Measurements from ENCODE around the gene ZNF175. TPM values are rescaled to one million over a fixed set of nuclear protein-coding genes. Genes with fewer than 3 reads are reported as not detected.
A peak's percentile ranks its signal among the peaks of the same experiment; 100 is the strongest.

The ZNF175 gene
- total RNA-seq, 1 donor from 2014 or later = 7.4 TPM

DNA sequence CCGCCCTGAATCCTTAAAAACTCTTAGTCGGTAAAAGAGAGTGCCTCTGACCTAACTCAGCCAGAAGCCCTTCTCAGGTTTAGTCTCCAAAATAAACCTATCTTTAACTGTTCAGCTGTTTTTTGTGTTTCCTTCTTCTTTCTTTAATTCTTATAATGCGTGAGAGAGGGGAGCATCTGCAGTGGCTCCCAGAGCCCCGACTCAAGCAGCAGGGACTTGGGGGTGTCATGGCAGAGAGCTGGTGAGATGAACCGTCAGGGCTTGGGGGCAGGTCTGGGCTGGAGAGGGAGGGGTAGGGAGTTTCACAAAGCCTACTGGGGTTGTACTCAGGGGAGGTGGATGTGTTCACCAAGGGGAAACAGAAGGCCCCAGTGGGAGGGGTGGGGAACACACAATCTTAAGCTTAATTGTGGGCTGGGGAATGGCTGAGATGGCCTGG is 22.9 kb upstream of the ZNF175 start:
- DNase-seq (ENCODE audit: missing footprints) = no peak
- no peak for ATAC-seq
- intact Hi-C loops (cut with DNase I) = no loop called here

DNA sequence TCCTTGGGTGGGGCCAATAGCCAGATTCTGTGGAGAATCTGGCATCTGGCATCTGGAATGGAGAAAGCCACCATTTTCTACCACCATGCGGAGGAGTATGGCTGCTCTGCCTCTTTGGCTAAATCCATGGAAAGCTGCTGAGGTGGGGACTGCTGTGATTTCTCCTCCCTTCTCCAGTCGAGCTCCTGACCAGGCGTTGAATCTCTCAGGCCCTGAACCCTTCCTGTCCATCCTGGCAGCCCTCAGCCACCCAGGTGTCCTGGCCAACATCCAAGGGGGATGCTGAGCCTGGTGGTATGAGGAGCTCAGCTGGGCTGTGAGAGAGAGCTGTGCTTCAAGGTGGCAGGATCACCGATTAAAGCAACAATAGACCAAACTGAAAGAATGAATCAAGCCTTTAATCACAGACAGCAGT is 22.2 kb upstream of the ZNF175 start:
- ATAC-seq = no peak
- intact Hi-C loops (cut with DNase I) = no loop called here
- no peak for DNase-seq (ENCODE audit: missing footprints)

DNA sequence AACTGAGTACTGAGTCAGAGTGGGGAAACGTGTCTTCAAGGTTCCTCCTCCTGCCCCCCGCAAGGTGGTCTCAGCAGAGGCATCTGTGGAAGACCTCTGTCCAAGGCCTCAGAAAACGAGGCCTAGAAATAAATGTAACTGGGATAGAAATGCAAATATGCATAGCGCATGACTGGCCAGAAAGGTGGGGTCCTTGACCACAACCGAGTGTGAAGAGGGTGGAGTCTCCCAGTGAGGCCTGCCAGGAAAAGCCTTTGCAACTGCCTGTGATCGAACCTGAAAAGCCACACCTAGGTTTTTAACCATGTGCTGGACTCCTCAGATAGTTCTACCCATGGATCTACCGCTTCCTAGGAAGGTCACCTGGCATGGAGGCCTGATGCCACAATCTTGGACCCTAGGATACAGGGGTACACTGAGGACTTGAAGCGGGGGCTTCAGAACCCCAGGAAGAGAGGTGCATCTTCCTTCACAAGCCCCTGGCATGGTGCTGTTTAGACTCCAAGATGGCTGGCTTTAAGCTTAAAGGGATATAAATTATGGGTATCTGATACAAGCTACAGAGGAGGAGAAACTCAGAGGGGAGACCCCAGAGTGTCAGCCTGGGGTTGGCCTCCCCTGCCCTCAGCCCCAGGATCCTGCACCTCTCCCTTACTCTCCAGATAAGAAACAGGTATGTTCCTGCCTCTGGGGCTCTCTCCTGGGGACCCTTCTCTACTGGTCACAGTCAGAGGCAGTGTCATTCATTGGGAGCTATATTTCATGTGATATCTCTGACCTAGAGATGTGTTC is 21.4 kb upstream of the ZNF175 start:
- intact Hi-C loops (cut with DNase I) = no loop called here
- ATAC-seq (no peak), DNase-seq (ENCODE audit: missing footprints) (no peak)

DNA sequence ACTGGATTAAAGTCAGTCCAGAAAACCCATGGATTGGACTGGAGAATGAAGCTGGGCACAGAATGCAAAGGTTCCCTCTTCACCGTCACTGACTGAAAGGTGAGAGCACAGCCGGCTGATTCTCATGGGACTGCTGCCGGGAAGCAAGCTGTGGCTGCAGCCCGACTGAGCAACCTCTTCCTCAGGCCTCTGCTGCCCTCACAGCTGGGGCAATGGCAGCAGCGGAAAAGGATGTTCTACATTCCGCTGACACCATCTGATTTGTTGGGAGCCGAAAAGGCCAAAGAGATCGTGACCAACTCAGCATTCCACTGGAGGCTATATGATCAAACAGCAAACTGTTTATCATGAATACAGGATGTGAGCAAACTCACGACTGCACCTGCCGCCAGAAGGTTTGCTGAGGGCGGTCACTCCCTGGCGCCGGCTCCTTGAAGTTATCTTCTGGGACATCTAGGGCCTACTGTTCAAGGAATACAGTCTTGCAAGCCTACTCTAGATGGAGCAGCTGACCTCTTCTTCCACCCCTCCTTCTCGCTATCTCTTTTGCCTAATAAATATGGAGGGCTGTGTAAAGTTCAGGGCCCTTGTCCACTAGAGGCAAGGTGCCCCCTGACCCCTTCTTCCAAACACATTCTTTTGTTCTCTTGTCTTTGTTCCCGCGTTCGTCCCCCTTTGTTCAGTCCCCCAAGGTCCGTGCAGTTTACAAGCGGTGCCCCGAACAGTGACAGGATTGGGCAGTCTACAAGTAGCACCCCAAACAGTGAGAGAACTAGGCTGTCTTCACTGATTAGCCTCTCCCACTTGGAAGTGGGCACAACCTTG is 20.0 kb upstream of the ZNF175 start:
- no peak for DNase-seq (ENCODE audit: missing footprints)
- no peak for ATAC-seq
- intact Hi-C loops (cut with DNase I) = no loop called here

DNA sequence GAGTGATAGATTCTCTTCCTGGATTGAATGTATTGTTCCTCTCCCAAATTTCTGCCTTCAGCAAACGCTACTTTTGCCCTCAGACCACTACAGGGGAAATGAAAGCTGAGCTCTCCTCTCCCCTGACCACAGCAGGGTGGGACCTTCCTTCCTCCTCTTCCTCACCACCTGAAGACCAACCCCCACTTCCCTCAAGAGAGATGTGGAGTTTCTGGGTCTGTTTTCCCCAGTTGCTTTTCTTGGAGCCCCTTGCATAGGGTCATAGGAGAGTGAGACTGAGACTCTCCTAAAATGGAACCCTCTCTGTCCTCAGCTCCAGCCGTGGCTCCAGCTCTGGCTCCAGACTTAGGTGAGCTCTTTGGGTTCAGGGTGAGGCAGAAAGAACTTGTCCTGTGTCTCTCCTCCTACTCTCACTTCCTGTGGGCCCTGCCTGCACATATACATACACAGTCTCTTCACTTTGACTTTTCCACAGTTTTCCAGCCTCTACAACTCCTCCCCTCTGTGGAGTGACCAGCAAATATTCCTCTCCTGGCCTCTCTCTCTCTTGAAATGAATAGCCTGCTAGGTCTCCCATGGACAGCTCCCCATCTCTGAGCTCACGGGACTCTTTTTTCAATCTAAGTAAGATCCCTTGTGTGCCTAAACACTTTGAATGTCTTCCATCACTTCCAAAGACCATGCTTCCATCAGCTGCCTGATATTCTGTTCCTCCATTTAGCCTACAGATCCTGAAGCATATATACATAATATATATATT is 19.2 kb upstream of the ZNF175 start:
- intact Hi-C loops (cut with DNase I) = no loop called here
- DNase-seq (ENCODE audit: missing footprints) (no peak), ATAC-seq (no peak)

DNA sequence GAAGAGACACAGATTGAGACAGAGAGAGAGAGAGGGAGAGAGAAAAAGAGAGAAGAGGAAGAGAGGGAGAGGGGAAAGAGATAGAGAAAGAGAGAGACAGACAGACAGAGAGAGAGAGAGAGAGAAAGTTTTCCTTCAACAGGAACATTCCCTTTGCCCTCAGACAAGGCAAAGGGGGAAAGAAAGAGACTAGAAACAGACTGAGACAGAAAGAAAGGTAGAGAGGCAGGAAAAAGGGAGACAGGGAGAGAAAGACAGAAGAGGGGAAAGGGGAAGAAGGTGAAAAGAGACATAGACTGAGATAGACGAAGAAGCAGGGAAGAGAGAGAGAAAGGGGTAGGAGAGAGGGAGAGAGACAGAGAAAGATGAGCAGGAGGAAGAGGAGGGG is 18.5 kb upstream of the ZNF175 start:
- ATAC-seq = no peak
- no peak for DNase-seq (ENCODE audit: missing footprints)
- intact Hi-C loops (cut with DNase I) = no loop called here

DNA sequence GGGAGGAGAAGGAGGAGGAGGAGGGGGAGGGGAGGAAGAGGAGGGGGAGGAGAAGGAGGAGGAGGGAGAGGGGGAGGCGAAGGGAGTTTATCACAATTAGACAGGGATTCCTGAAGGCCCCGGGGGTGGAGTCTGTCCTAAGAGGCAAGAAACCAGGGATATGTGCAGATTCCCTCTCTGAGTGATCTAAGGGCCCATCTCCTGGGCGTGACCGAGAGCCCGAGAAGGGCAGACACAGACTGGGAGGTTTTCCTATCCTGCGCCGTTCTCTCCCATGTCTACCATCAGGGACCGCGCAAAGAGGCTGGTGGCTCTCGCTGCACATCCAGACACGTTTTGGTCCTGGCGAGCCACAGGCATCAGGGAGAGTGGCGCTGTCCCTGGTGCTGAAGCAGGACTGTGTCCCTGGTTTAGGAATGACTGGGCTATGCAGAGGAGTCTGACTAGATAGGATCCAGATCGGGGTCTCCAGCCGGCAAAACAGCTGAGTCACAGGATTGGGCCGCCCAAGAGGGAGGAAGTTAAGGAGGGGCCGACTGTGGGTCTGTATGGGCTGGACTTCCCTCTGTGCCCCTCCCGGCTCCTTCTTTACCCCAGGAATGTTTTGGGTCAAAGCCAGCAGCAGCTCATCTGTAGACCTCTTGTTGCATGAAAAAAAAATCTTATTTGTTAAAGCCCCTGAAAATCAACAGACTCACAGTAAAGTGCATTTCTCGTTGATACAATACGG is 17.9 kb upstream of the ZNF175 start:
- intact Hi-C loops (cut with DNase I) = no loop called here
- DNase-seq (ENCODE audit: missing footprints) (peak; percentile 81), ATAC-seq (peak; percentile 46)

DNA sequence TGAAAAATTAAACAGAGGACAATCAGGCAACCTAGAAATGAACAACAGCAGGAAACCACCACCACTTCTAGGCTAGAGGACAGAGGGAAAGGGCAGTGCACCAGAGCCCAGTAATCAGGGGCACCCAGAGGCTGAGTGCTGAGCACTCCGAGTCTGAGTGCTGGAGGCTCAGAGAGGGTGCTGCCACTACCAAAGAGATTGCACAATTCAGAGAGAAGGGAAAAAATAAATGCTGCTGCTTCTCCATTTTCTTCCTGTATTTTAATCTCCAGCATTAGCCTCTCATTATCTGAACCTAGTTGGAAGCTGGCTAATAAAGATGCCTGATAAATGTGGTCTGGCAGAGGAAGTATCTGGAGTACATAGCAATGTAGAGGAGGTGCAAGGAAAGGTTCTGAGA is 11.8 kb upstream of the ZNF175 start:
- ATAC-seq (no peak), DNase-seq (ENCODE audit: missing footprints) (no peak)
- intact Hi-C loops (cut with DNase I) = no loop called here

DNA sequence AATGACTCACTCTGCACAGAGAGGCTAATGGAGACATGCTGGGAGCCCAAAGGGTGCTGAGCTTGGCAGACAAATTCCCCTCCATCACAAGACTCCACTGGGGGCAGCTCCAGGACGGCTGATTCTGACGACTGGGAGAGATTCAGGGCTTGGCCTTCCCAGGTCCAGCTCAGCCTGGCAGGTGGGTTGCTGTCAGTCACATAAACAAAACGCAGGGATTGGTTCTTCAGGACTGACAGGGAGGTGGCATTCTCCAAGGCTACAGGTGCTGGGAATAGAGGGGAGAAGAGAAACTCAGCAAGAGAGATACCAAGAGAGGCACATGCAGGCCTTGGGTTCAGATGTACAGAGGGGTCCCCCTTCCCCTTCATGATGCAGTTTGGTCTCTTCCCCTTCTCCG is 10.7 kb upstream of the ZNF175 start:
- ATAC-seq (no peak), DNase-seq (ENCODE audit: missing footprints) (no peak)
- intact Hi-C loops (cut with DNase I) = no loop called here

DNA sequence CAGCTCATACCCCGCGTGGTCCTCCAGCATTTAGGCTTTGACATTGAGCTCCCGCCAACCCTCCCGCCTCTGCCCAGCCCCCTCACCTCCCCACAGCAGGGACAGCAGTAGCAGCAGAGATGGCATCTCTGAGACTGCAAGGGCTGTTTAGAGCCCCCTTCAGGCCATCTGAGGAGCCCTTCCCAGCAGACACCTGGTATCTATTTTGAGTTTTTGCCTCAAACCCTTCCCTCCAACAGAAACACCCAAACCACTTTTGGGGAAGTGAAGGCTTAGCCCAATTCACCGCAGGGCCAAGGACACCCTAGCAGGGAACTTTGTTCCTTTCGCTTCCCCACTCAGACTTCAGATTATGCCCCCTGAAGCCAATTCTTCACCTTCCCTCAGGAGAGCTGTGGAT is 6.3 kb upstream of the ZNF175 start:
- no peak for DNase-seq (ENCODE audit: missing footprints)
- ATAC-seq = no peak
- intact Hi-C loops (cut with DNase I) = no loop called here

DNA sequence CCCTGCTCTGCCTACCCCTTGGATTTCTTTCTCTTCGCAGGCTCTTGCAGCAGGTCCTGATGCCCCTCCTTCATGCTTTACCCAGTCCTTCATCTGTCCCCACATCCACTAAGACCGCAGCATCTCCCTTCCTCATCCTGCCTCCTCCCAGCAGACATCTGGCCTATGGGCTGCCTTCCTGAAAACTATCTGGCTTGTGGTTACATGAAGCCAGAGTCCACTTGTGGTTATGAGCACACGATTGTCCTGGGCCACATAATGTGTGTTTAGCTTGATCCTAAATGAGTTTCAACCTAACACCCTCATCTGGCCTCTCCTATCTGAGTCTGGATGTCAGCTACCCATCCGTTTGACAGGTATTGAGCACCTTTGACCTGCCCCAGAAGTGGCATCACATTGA is 5.5 kb upstream of the ZNF175 start:
- intact Hi-C loops (cut with DNase I) = no loop called here
- ATAC-seq = no peak

DNA sequence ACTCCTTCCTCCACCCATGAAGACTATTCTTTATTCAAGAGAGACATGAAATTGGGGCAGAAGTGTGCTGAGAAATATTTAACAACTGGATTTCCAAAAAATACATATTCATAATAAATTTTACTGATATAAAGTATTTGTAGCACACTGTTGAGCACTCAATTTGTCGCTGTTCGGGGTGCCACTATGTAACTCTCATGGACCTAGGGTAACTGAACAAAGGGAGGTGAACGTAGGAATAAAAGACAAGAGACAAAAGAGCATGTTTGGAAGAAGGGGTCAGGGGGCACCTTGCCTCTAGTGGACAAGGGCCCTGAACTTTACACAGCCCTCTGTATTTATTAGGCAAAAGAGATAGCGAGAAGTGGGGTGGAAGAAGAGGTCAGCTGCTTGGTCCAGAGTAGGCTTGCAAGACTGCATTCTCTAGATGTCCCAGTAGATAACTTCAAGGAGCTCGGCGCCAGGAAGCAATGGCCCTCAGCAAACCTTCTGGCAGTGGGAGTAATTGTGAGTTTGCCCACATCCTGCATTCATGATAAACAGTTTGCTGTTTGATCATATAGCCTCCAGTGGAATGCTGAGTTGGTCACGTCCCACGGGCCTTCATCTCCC is 4.5 kb upstream of the ZNF175 start:
- intact Hi-C loops (cut with DNase I) = no loop called here
- DNase-seq (ENCODE audit: missing footprints) (no peak), ATAC-seq (no peak)

More for the DNA sequence above, 5.5 kb upstream of the ZNF175 start:
- no peak for DNase-seq (ENCODE audit: missing footprints)

DNA sequence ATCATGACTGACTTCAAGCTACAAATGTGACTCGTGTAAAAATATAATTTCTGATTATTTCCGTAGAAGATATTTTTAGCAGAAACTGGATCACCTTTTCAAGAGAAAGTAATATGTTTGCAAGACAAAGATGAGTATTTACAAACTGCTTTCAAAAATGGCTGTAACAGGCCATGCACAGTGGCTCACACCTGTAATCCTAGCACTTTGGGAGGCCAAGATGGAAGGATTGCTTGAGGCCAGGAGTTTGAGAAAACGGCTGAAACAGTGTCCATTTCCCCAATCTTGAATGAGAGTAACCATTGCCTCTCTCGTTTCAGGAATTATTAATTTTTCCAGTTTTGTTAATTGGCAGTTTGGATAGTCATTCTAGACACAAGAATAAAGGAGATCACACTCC is 3.5 kb upstream of the ZNF175 start:
- no peak for ATAC-seq
- intact Hi-C loops (cut with DNase I) = no loop called here

DNA sequence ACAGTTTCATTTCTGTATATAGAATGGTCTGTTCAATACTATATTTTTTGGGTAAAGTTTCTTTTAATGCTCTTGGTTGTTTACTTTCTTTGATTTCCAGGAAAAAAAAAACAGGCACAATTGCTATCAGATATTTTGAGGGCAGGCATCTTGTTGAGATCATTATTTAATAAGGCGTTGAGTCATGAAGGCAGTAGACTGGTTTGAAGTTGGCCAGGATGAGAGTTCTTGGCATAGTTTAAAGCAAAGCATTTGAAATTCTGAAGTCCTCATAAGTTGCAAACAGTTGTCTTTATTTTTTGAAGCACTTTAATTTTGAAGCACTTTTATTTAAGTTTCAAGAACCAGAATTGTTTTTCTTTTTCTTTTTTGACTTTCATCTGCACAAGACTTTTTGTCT is 2.6 kb upstream of the ZNF175 start:
- DNase-seq (ENCODE audit: missing footprints) (no peak), ATAC-seq (no peak)
- intact Hi-C loops (cut with DNase I) = no loop called here

More for the DNA sequence above, 3.5 kb upstream of the ZNF175 start:
- no peak for DNase-seq (ENCODE audit: missing footprints)

DNA sequence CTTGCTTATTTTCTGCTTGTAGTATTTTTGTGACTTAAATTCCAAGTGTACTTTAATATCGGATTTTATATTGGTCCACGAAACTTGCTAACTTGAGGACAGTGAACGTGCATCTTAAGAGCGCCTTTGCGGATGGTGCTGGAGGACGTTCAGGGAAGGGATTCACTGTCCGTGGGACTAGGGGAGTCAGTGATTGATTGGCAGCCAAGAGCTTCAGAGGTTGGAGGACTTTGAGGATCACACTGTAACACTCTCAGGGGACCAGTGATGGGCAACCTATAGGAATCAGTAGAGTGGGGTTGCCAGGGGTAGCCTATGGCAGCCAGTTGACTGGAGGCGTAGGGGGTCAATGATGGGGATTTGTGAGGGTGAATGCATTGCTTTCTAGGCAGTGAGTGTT is 516 bp downstream of the ZNF175 start:
- ATAC-seq (no peak), DNase-seq (ENCODE audit: missing footprints) (no peak)
- intact Hi-C loops (cut with DNase I) = loop anchor here (5.0 kb wide), 1 partner anchor 204 kb away; the partner anchor contains the start of genes CLDND2 and ETFB

DNA sequence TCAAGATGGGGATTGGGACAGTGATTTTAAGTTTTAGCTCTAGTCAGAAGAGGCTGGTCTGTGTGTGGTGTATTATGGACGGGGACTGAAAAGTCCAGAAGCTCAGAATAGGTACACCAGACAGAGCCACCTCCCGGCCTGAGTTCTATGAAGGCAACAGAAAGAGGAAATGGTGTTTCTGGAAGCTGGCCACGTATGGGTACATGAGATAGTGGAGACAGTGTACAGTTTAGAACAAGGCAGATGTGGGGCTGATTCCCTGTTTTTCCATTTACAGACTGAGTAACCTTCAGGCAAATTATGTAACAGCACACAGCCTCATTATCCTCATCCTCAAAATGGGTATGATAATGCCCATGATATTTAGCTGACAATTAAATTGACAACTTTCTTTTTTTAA is 1.3 kb downstream of the ZNF175 start:
- DNase-seq (ENCODE audit: missing footprints) (no peak), ATAC-seq (no peak)
- intact Hi-C loops (cut with DNase I) = loop anchor here (5.0 kb wide), 1 partner anchor 205 kb away; the partner anchor contains the start of genes CLDND2 and ETFB

DNA sequence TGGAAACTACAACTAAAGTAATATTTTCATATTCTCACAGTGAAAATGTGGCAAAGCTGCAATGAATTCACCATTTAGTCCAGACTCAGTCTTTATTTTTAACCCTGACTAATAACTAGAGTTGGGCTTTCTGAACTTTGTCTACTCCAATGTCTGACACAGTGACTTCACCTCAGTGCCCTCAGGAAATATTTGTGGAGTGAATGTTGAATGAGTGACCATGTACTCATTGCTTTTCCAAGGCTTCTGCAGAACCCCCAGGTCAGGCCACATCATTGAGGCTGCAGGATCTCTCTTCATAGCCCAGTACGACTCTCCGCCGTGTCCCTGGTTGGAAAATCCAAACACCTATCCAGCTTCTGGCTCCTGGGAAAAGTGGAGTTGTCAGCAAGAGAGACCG is 1.8 kb downstream of the ZNF175 start:
- intact Hi-C loops (cut with DNase I) = loop anchor here (5.0 kb wide), 1 partner anchor 206 kb away; the partner anchor contains the start of genes CLDND2 and ETFB
- ATAC-seq (no peak), DNase-seq (ENCODE audit: missing footprints) (no peak)

DNA sequence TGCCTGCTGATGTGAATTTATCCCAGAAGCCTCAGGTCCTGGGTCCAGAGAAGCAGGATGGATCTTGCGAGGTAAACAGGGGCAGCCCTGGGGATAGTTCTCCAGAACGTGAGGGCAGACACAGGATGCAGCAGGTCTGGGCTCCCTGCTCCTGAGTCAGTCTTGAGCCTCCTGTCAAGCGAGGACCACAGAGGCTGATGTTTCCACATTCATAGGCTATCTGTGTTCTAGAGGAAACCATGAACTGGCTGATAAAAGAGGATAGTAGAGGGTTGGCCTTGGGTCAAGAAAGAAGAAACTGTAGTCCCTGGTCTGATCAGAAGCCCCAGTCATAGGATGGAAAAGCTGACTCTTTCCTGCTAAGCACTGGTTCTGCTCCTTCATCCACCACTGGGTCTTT is 2.2 kb downstream of the ZNF175 start:
- ATAC-seq = no peak
- intact Hi-C loops (cut with DNase I) = loop anchor here (5.0 kb wide), 1 partner anchor 206 kb away; the partner anchor contains the start of genes CLDND2 and ETFB

More for the DNA sequence above, 2.2 kb downstream of the ZNF175 start:
- no peak for DNase-seq (ENCODE audit: missing footprints)
